Measurements from ENCODE around the gene CHCHD4. TPM values are rescaled to one million over a fixed set of nuclear protein-coding genes. Genes with fewer than 3 reads are reported as not detected.
A peak's percentile ranks its signal among the peaks of the same experiment; 100 is the strongest.
"Not testable (repeated sequence)": the region's sequence is repeated elsewhere in the genome, so short reads cannot be mapped to it uniquely, and the experiment has no call there.

CHCHD4 gene
- total RNA-seq, 1 experiment from 2014 or later: 27.5 TPM

GRCh38 chr3:14122301-14122700 is 2.4 kb downstream of the CHCHD4 start:
- DNase-seq (ENCODE audit: low spot score): no peak
- peak overlapping the region; percentile 73 for H3K27ac Mint-ChIP-seq
- TF ChIP-seq PRRX2 (CRISPR knock-in tag; IDR thresholded peaks at IDR 0.05) (no peak), KAT7 (CRISPR knock-in tag; IDR thresholded peaks at IDR 0.05; ENCODE audit: borderline replicate concordance) (0 out of 2 replicates have a peak, but pooled peaks have one; percentile 6), JAZF1 (CRISPR knock-in tag; IDR thresholded peaks at IDR 0.05) (no peak), NFATC4 (CRISPR knock-in tag; IDR thresholded peaks at IDR 0.05) (no peak), ATF6 (CRISPR knock-in tag; IDR thresholded peaks at IDR 0.05) (no peak), STAT6 (CRISPR knock-in tag; conservative IDR thresholded peaks at IDR 0.05; ENCODE audit: low read depth) (no peak), FOXJ3 (CRISPR knock-in tag; IDR thresholded peaks at IDR 0.05; ENCODE audit: borderline replicate concordance) (no peak)
- H3K4me3 Mint-ChIP-seq: peak overlapping the region; percentile 52
- no peak for ATAC-seq
- H3K9me3 Mint-ChIP-seq: peaks cover 19% of the 10 kb centered on the region
- H3K36me3 Mint-ChIP-seq: peaks cover 31% of the 10 kb centered on the region
- H3K4me1 Mint-ChIP-seq: peaks cover 49% of the 10 kb centered on the region
- CTCF ChIA-PET: interaction anchor here (0.5 to 5.6 kb wide), 6 partner anchors 8 to 1310 kb away, joined by 3 to 98 read pairs (median 4); partner anchors contain the start of gene WNT7A
- POLR2A ChIA-PET: no interaction called here
- no peaks in the 10 kb centered on the region for H3K27me3 Mint-ChIP-seq (ENCODE audit: low read depth)

DNA sequence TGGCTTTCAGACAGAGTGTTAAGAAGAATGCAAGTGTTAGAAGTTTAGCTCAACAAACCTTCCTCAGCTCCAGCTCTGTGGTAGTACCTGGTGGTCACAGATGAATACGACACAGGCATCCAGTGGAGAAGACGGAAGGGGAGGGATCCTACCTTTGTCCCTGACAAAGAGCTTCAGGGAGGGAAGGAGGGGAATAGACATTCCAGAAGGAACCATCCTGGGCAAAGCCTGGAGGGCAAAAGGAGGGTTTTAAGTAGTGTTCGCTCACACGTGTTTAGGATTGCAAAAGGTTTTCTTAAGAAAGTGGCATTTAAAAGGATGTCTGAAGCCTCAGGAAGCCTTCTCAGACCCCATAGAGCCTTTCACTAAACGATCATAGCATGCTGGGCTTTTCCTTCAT is 2.8 kb downstream of the CHCHD4 start:
- ChIA-PET CTCF (interaction anchor here (0.5 to 5.6 kb wide), 4 partner anchors 27 to 1310 kb away, joined by 3 to 98 read pairs (median 4); partner anchors contain the start of gene WNT7A), POLR2A (no interaction called here)
- peak; percentile 30 for DNase-seq (ENCODE audit: low spot score)
- ATAC-seq: peak; percentile 61
- H3K4me1 Mint-ChIP-seq: peaks cover 49% of the 10 kb centered on the region
- H3K4me3 Mint-ChIP-seq: peak overlapping the region; percentile 52; the same call in 1 of the 2 replicates
- peaks cover 31% of the 10 kb centered on the region for H3K36me3 Mint-ChIP-seq
- peak overlapping the region; percentile 73 for H3K27ac Mint-ChIP-seq
- no peaks in the 10 kb centered on the region for H3K27me3 Mint-ChIP-seq (ENCODE audit: low read depth)
- H3K9me3 Mint-ChIP-seq: peaks cover 19% of the 10 kb centered on the region
- TF ChIP-seq HMGA2 (CRISPR knock-in tag; IDR thresholded peaks at IDR 0.05) (no peak), KAT7 (CRISPR knock-in tag; IDR thresholded peaks at IDR 0.05; ENCODE audit: borderline replicate concordance) (0 out of 2 replicates have a peak, but pooled peaks have one; percentile 24), TEAD1 (CRISPR knock-in tag; IDR thresholded peaks at IDR 0.05) (peak; percentile 79; the same call in 1 of the 2 replicates)
- TF ChIP-seq, protein P1, sequence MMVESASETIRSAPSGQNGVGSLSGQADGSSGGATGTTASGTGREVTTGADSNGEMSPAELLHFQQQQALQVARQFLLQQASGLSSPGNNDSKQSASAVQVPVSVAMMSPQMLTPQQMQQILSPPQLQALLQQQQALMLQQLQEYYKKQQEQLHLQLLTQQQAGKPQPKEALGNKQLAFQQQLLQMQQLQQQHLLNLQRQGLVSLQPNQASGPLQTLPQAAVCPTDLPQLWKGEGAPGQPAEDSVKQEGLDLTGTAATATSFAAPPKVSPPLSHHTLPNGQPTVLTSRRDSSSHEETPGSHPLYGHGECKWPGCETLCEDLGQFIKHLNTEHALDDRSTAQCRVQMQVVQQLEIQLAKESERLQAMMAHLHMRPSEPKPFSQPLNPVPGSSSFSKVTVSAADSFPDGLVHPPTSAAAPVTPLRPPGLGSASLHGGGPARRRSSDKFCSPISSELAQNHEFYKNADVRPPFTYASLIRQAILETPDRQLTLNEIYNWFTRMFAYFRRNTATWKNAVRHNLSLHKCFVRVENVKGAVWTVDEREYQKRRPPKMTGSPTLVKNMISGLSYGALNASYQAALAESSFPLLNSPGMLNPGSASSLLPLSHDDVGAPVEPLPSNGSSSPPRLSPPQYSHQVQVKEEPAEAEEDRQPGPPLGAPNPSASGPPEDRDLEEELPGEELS (CRISPR knock-in tag; IDR thresholded peaks at IDR 0.05): 0 out of 2 replicates have a peak, but pooled peaks have one; percentile 18

GRCh38 chr3:14120921-14121448 is 3.7 kb downstream of the CHCHD4 start:
- peaks cover 19% of the 10 kb centered on the region for H3K9me3 Mint-ChIP-seq
- H3K27me3 Mint-ChIP-seq (ENCODE audit: low read depth); H3K4me3 Mint-ChIP-seq; POLR2A ChIA-PET; ATAC-seq; DNase-seq (ENCODE audit: low spot score): not testable (repeated sequence)
- 0 out of 2 replicates have a peak overlapping the region, but pooled peaks have one; percentile 31 for H3K27ac Mint-ChIP-seq
- CTCF ChIA-PET: interaction anchor here (1.4 to 5.6 kb wide), 2 partner anchors 27 to 225 kb away, joined by 3 to 98 read pairs; no protein-coding TSS in a partner anchor
- H3K36me3 Mint-ChIP-seq: peaks cover 36% of the 10 kb centered on the region
- peaks cover 43% of the 10 kb centered on the region for H3K4me1 Mint-ChIP-seq
